Epithelial cell of prostate (primary cell): ENCODE data around the gene R3HDM2.
A peak's percentile ranks its signal among the peaks of the same experiment; 100 is the strongest.
"Not testable (repeated sequence)": the region's sequence is repeated elsewhere in the genome, so short reads cannot be mapped to it uniquely, and the experiment has no call there.

Experiments used
- DNase-seq: peaks from one replicate; pipeline ENCODE4 v3.0.0-alpha.2; 2011; ENCODE audit warnings: low read depth, low spot score
- H3K27ac ChIP-seq: fragments of 450-650 bp; 2 replicates; pipeline ENCODE4 v1.5.1; 2017; ENCODE audit warnings: mild to moderate bottlenecking

R3HDM2 gene

DNA sequence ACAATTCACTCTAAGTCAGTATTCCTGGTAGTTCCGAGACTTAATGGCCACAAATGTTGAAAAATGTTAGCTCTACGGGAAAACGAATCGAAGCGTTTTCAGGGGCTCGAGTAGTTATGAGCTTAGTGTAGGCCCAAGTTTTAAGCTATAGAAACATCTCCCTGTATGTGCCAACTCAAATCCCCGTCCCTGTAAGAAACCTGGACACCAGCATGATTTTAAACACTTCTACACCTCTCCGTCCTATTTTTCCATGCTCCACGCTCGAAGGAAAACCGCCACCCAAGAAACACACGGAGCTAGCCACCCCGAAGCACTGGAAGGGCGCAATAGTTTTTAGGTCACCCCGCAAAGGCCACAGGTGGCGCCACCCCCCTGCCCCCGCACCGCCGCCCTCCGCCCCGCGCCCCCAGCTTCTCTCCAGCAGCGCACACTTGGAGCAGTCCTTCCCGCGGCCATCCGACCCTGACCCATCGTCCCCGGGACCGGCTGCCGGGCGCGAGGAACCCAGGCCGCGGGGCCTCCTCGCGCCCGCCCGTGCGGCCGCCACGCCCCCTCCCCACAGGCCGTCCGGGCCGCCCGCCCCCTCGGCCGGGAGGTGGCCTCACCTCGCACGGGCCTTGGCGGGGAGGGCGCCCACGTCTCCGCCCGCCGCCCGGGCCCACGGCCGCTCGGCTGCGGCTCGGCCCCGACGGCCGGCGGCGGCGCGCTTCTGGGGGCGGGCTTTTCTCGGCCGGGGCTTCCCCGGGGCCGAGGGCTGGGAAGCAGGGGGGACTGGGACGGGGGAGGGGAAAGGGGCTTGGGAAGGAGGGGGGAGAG, 522 bp downstream of the R3HDM2 start:
- no peak for DNase-seq
- peak overlapping the region; percentile 85 for H3K27ac ChIP-seq

GRCh38 chr12:57429473-57430111, 1.3 kb downstream of the R3HDM2 start:
- DNase-seq, result no peak

DNA sequence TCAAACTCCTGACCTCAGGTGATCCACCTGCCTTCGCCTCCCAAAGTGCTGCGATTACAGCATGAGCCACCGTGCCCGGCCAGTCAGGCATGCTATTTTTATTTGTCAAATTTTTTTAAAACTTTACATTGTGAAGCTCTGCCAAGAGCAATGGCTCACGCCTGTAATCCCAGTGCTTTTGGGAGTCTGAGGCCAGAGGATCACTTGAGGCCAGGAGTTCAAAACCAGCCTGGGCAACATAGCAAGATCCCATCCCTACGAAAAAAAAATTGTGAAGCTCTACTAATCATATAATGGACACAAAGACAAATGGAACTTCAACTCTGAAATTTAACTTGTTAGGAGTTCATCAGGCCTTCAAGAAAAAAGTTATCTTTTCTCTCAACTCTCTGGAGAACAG, 1.9 kb downstream of the R3HDM2 start:
- no peak for DNase-seq
- no peak overlapping the region for H3K27ac ChIP-seq

More at GRCh38 chr12:57429473-57430111, 1.3 kb downstream of the R3HDM2 start:
- peak overlapping the region; percentile 85 for H3K27ac ChIP-seq

DNA sequence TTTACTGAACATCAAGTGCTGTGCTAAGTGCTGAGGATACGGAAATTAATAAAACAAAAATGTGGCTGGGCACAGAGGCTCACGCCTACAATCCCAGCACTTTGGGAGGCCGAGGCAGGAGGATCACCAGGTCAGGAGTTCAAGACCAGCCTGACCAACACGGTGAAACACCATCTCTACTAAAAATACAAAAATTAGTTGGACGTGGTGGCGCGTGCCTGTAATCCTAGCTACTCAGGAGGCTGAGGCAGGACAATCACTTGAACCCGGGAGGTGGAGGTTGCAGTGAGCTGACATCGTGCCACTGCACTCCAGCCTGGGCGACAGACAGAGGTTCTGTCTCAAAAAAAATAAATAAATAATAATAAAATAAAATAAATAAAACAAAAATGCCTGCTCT, 3.9 kb downstream of the R3HDM2 start:
- H3K27ac ChIP-seq, DNase-seq: not testable (repeated sequence)

DNA sequence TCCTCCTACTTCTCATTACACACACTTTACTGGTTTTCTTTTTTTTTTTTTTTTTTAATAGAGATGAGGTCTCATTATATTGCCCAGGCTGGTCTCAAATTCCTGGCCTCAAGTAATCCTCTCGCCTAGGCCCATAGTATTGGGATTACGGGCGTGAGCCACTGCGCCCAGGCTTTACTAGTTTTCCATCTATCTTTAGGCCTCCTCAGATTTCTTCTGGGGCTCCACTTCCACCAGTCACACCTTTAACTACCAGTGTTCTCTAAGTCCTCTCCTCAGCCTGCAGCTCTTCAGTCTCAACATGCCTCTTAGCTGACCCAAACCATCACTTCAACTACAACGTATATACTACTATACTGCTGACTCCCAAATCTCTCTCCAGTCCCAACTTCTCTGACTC, 10.4 kb downstream of the R3HDM2 start:
- no peak for DNase-seq
- no peak overlapping the region for H3K27ac ChIP-seq

DNA sequence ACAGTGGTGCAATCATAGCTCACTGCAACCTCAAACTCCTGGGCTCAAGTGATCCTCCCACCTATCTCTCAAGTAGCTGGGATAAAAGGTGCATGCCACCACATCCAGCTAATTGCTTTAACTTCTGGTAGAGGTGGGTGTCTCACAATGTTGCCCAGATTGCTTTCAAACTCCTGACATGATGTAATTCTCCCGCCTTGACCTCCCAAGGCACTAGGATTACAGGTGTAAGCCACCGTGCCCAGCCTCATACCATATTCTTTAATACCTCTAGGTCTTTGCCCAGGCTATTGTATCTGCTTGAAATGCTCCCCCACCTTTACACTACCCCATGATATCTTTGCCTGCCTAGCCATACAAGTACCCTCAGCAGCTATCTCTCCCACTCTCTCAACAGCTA, 11.3 kb downstream of the R3HDM2 start:
- no peak for DNase-seq
- no peak overlapping the region for H3K27ac ChIP-seq

GRCh38 chr12:57418255-57418654, 12.6 kb downstream of the R3HDM2 start:
- H3K27ac ChIP-seq, result no peak overlapping the region
- no peak for DNase-seq

DNA sequence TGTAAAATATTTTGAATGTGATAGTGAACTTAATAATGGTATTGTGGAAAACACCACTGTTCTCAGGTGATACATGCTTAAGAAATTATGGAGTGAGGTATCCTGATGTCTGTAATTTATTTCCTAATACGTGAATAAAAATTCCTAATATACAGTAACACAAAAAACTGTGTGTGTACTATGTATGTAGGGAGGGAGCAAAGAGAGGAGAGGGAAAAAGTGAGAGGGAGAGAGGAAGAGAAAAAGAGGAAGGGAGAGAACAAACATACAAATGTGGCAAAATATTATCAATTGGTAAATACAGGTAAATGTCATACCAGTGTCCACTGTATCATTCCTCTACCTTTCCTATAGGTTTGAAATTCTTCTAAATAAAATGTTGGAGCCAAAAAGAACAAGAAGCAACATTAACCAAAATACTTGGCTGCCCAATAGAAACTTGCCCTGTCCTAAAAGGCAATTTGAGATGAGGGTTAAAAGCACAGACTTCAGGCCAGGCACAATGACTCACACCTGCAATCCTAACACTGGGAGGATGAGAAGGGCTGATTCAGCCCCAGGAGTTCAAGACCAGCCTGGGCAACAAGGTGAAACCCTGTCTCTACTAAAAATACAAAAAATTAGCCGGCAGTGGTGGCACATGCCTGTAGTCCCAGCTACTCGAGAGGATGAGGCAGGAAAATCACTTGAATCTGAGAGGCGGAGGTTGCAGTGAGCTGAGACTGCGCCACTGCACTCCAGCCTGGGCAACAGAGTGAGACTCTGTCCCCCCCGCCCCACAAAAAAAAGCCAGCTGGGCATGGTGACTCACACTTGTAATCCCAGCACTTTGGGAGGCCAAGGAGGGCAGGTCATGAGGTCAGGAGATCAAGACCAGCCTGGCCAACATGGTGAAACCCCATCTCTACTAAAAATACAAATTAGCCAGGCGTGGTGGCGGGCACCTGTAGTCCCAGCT, 14.5 kb downstream of the R3HDM2 start:
- H3K27ac ChIP-seq, result no peak overlapping the region
- DNase-seq, result no peak

- DNase-seq, result no peak
- no peak overlapping the region for H3K27ac ChIP-seq
Observed at GRCh38 chr12:57415088-57415487, 15.8 kb downstream of the R3HDM2 start.

DNA sequence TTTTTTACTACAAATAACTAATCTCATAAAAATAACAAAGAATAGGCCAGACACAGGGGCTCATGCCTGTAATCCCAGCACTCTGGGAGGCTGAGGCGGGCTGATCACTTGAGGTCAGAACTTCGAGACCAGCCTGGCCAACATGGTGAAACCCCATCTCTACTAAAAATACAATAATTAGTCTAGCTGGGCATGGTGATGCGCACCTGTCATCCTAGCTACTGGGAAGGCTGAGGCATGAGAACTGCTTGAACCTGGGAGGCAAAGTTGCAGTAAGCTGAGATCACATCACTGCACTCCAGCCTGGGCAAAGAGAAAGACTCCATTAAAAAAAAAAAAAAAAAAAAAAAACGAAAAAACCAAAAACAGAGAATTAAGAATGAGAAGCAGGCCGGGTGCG, 16.7 kb downstream of the R3HDM2 start:
- not testable (repeated sequence) for DNase-seq, H3K27ac ChIP-seq

GRCh38 chr12:57410534-57410933, 20.3 kb downstream of the R3HDM2 start:
- no peak overlapping the region for H3K27ac ChIP-seq

GRCh38 chr12:57404966-57405640, 25.7 kb downstream of the R3HDM2 start:
- DNase-seq, result no peak
- no peak overlapping the region for H3K27ac ChIP-seq

More at GRCh38 chr12:57410534-57410933, 20.3 kb downstream of the R3HDM2 start:
- DNase-seq, result no peak

- not testable (repeated sequence) for DNase-seq, H3K27ac ChIP-seq
Observed at GRCh38 chr12:57402156-57402555, 28.7 kb downstream of the R3HDM2 start.

GRCh38 chr12:57401165-57401564, 29.7 kb downstream of the R3HDM2 start:
- no peak overlapping the region for H3K27ac ChIP-seq
- no peak for DNase-seq

- H3K27ac ChIP-seq, DNase-seq: not testable (repeated sequence)
Observed at GRCh38 chr12:57399718-57400463, 31.0 kb downstream of the R3HDM2 start.

GRCh38 chr12:57397441-57397840, 33.4 kb downstream of the R3HDM2 start:
- no peak overlapping the region for H3K27ac ChIP-seq
- no peak for DNase-seq

DNA sequence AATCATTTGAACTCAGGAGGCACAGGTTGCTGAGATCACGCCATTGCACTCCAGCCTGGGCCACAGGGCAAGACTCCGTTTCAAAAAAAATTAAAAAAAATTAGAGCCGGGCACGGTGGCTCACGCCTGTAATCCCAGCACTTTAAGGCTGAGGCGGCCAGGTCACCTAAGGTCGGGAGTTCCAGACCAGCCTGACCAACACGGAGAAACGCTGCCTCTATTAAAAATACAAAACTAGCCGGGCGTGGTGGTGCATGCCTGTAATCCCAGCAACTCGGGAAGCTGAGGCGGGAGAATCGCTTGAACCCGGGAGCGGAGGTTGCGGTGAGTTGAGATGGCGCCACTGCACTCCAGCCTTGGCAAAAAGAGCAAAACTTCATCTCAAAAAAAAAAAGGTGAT, 35.7 kb downstream of the R3HDM2 start:
- no peak overlapping the region for H3K27ac ChIP-seq
- no peak for DNase-seq

GRCh38 chr12:57390174-57390573, 40.7 kb downstream of the R3HDM2 start:
- no peak for DNase-seq
- peak overlapping the region; percentile 81 for H3K27ac ChIP-seq

DNA sequence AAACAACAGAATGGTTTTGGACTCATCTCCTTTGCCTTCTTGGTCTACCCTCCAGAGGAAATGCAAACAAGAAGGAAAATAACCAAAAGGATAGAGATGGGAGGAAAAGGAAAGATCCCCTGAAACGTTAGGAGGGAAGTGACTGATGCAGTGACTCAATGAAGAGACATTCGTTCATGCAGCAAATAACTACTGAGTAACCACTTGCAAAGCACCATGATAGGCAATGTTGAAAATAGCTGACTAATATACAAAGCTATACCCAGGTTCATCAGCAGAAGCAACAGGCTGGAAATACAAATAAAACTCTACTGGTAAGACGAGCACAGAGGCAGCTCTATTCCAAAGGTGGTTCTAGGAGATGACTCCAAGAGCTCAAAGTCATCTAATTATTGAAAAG, 41.8 kb downstream of the R3HDM2 start:
- H3K27ac ChIP-seq, result peak overlapping the region; percentile 81
- peak; percentile 48 for DNase-seq
